Measurements from ENCODE around the gene RBM33.

GRCh38 chr7:155677688-155678087, 33.2 kb downstream of the RBM33 start:
- TF ChIP-seq CTCF (IDR thresholded peaks at IDR 0.05; ENCODE audit: borderline replicate concordance, extremely low read depth, low read length, poor library complexity, severe bottlenecking) (no peak), EZH2 (IDR thresholded peaks at IDR 0.05; ENCODE audit: borderline replicate concordance, low read depth, low read length, severe bottlenecking) (no peak)
